NCI-H146 treated with DMSO at 0.1 percent for 48 hours (cell line): ENCODE measurements around the gene DHRS12.

Experiments used
- DNase-seq: peaks from one replicate; lab custom pipeline; 2025; ENCODE audit not compliant: unreplicated experiment; lab: John Stamatoyannopoulos, UW

Gene DHRS12

GRCh38 chr13:51763486-51763885 is 40.5 kb downstream of the DHRS12 start:
- DNase-seq = no peak

GRCh38 chr13:51761643-51762350 is 42.2 kb downstream of the DHRS12 start:
- no peak for DNase-seq

DNA sequence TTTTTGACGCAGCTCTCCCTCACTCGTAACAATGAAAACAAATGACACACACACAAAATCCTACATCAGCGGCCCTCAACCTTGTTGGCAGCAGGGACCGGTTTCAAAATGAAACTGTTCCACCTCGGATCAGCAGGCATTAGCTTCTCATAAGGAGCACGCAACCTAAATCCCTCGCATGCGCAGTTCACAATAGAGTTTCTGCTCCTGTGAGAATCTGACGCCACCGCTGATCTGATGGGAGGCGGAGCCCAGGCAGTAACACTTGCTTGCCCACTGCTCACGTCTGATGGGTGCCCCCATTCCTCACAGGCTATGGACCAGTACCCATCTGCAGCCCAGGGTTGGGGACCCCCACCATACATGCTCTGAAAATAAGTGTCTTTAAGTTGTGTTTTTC is 43.4 kb downstream of the DHRS12 start:
- DNase-seq = no peak

- DNase-seq = no peak
These were observed 44.7 kb downstream of the DHRS12 start for GRCh38 chr13:51759240-51759639.

GRCh38 chr13:51758691-51759090 is 45.3 kb downstream of the DHRS12 start:
- DNase-seq = no peak

DNA sequence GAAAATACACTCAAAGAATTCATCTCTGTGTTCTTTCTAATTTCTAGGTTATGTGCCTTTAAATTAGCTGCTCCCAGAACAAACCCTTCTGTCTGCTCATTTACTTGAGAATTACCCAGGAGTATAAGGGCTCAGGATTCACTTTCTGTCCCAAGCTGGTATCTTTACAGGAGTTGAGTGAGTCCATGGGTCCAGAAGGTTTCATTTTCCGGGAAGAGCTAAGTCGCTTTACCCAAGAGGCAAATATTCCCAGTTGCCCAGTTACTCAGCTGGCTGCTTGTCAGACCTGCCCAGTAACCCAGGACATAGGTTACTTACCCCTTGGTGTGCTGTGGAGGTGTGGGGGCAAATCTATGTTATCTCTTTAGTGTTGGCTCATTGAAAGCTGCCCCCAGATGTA is 47.3 kb downstream of the DHRS12 start:
- no peak for DNase-seq

DNA sequence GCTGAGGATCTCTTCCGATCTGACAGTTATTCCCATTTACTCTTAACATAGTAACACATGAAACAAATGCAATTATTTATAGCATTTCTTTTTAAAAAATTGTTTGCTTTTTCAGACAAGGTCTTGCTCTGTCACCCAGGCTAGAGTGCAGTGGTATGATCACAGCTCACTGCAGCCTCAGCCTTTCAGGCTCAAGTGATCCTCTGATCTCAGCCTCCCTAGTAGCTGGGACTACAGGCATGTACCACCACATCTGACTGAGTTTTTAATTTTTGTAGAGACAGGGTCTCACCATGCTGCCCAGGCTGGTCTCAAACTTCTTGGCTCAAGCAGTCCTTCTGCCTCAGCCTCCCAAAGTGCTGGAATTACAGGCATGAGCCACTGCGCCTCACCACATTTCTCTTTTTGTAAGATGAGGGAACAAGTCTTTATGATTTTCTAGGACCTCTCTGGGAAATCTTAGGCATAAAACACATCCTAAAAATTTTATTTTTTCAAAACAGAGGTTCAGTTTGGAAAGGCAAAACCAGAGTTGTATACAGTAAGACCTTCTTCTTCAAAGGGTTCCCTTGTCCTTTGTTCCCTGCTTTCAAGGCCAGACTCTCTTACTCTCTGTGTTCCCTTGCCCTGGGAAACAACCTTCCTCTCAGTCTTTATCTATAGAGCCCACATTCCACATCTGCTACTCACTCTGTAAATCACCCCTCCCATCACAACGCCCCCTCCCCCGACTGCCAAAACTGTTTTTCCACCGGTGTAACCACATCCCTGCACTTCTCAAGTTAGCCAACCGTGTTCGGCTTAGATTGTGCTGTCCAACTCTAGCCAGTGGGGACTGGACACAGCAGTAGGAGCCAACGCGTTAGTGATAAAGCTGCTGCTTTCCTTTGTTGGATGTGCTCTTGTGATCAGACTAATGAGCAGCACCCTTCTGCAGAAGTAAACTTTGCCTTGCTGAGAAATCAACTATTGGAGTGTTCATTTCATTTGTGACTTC is 56.2 kb downstream of the DHRS12 start:
- no peak for DNase-seq

- DNase-seq = no peak
These were observed 57.2 kb downstream of the DHRS12 start for GRCh38 chr13:51746802-51747201.

DNA sequence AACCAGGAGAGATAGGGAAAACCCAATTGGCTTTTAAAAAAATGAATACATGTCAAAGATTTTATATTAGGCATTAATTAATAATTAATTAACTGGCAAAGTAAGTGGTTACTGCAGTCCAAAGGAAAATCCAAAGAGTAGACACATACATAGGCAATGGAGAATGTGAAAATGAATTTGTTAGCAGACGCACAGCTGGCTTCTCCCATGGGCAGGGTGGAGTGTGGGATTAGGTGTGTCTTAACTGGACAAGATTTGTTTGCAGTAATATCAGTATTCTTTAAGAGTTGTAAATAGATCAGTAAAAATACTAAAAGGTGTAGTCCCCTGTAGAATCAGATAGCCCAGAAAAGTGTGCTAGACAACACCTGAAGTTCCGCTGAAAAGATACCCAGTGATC is 58.7 kb downstream of the DHRS12 start:
- DNase-seq = no peak

GRCh38 chr13:51742611-51743010 is 61.4 kb downstream of the DHRS12 start:
- DNase-seq = no peak

DNA sequence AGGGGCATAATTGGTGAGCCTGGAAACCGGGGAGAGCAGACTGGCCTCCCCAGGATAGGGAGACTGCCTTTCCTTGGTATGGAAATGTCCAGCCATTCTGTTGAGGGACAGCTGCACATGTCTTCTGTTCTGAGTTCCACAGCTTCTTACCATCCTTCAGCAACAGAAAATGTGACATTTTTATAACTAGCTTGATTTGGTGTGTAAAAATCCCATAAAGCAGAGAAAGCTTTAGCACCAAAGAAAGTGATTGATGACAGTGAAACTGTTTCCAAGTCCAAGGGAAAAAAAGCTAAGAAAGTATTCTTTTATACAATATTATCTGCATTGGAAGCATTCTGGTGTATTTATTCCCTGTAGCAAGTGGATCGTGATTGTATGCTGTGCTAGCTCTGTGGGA is 61.9 kb downstream of the DHRS12 start:
- no peak for DNase-seq

DNA sequence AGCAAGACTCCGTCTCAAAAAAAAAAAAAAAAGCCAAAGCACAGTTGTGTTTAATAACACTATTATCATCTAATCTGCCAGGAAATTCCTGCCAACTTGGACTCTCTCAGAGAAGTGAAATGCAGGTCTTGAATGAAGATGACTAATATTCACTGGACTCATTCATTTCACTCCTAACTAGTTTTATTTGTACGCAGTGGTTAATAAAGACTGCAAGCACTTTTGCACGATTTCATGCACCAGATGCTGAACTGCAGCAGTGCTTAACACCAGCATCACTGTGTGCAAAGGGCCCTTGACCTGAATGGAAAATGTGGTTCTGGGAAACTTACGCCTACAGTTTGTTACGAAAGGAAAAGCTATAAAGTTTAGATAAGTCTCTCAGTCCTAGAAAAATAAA is 63.3 kb downstream of the DHRS12 start:
- no peak for DNase-seq

DNA sequence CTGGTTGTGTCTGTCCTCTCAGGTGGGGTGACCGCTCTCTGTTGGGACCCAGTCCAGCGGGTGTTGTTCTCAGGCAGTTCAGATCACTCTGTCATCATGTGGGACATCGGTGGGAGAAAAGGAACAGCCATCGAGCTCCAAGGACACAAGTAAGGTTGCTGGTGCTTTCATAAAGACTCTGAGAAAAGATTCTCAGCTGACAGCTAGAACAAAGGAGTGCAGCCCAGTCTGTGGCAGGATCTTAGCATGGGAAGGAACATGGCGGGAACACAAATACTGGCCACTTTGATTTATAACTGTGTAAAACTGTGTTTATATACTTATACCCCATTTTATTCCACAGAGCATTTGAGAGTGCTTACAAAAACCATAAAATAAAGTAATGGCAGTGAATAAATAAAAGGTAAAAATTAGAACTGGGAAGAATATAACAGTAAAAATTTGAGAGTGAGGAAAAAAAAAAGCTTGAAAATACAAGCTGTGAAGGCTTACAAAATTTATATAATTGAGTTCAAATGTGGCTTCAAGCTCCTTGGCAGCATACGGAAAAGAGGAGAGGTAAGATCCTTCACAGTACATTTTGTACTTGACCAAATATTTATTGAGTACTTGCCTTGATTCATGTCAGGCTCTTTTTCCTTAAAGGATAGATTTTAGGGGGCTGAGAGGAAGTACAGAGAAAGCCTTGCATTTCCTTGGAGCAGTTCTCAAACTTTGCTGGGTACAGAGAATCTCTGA is 64.8 kb downstream of the DHRS12 start:
- no peak for DNase-seq

DNA sequence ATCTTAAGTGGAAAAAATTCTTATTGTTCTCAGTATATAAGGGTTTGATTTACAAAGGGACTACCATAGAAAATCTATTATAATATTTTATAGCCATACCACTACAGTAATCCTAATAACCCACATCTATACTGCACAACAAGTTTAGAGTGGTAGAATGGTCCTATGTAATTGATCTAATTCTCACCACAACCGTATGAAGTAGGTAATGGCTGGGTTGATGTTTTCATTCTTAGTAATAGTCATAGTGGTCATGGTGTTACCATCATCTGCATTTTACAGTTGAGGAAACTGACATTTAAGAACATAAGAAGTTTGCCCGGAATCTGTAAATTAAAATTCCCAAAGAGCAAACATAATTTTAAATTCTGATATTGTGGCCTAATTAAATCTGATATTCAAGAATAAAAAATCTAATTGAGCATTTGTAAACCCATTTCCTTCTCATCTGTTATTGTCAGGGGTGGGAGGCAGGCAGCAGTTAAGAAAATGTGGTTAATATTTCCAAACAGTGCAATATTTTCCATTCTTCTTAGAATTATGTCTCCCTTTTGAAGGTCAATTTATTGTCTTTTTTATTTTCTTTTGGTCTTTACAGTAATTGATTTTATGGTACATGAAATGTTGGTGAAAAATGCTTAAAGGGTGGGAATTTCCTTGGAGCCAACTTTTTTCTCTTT is 65.6 kb downstream of the DHRS12 start:
- DNase-seq = no peak

- no peak for DNase-seq
These were observed 66.4 kb downstream of the DHRS12 start for GRCh38 chr13:51737609-51738008.

DNA sequence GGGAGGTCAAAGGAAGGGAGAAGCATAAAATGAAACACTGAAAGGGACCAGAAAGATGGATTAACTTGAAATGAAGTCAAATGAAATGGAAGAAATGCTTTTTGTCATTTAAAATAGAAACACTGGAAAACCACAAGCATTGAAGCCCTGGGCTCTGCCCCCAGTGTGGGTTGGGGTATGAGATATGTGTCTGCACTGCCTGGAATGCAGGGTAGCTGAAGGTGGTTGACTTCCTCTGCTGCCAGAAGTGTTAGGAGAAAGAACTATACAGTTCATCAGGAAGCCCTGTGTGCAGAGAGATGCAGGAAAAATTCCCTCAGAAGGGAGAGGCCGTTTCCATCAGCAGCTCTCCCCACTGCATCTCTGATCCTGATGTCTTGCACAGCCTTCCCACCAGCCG is 69.2 kb downstream of the DHRS12 start:
- no peak for DNase-seq

DNA sequence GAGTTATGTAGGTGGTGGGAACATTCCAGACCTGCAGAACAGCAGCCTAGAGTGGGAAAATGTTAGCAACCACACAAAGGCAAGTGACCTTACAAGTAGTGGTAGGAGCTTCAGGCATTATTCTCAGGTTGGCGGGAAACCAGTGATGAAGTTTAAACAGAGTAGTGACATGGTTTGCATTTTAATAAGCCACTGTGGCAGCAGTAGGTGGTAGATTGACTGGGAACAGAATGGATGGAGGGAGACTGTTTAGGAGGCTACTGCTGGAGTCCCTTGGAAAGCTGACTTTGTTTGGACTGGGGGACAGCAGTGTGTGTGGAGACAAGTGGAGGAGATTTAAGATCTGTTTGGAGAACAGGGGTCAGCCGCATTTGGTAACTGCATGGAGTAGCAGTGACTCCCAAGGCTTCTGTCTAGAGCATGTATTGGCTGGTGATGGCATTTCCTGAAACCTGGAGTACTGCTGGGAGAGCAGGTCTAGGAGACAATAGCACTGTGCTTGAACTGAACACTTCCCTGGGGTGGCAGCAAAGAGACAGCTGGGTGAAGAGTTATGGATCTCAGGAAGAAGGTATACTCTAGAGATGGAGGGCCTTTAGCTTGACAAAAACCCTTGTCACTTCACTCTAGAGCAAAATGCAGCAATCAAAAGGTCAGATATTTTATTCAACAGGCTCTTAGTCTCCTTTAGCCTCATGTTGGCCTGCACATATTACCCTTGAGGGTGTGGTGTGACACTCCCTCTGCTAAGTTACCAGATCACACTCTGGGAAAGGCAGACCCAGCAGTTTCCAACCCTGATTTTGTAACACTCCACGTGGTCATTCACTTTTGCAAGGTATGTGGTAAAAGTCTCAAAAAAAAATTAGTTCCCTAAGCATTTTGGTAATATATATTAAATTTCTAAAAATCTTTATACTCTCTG is 70.3 kb downstream of the DHRS12 start:
- peak; percentile 11 for DNase-seq

GRCh38 chr13:51731759-51732158 is 72.2 kb downstream of the DHRS12 start:
- DNase-seq = no peak

- no peak for DNase-seq
These were observed 73.0 kb downstream of the DHRS12 start for GRCh38 chr13:51730927-51731326.
